C4-2B (cell line): Measurements from ENCODE around the gene SEZ6L.

Experiments used
- H3K27ac ChIP-seq: fragments of 450-650 bp; 2 replicates; pipeline ENCODE4 v1.5.1; 2017
- ZFX ChIP-seq: fragments of 450-650 bp; IDR thresholded peaks from 2 replicates; pipeline ENCODE4 v1.6.1; 2017
- TF ChIP-seq, protein P1 (sequence below): fragments of 450-650 bp; conservative IDR thresholded peaks from 2 replicates; pipeline ENCODE4 v1.5.1; 2017; ENCODE audit warnings: mild to moderate bottlenecking

SEZ6L gene

DNA sequence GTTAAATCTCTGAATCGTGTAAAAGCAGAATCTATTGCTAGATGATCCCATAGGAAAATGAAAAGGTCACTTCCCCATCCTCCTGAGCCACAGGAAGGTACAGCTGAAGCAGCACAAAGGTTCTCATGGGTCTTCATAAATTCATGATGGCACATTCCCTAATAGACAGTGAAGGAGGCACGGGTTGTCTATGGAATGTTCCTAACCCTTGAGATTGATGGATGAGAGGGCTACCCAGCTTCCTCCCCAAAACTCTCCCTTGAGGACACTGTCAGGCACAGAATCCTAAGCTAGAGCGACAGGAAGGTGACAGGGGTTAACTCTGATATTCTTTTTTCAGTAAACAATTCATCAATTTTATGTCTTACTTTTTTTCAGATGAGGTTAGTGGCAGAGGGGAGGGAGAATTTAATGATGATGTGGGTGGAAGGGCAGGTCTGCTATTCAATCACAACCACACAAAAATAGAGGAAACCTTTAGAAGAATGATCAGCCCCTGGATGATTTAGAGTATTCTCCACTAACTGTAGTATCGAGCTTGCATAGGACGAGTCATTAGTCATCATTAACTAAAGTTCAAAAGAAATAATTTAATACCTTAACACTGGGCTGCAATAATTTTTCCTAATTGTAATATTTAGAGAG lies 33.1 kb downstream of the SEZ6L start:
- no peak overlapping the region for H3K27ac ChIP-seq
- no peak for TF ChIP-seq ZFX

DNA sequence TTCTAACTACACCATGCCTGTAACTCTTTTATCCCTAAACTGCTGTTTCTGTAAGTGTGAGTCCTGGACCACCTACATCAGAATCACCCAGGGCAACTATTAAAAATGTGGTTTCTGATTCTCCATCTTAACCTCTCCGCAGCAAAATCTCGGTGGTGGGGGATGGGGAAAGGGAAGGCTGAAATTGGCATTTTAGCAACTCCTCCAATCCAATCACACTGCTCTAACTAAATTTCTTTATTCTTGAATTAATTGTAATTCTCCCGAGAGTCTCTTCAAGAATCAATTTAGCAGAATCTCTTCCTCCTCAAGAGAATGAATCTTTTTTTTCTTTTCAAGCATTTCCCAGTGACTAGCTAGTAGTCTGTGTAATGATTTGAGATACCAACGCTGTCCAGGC lies 36.2 kb downstream of the SEZ6L start:
- TF ChIP-seq, protein P1, sequence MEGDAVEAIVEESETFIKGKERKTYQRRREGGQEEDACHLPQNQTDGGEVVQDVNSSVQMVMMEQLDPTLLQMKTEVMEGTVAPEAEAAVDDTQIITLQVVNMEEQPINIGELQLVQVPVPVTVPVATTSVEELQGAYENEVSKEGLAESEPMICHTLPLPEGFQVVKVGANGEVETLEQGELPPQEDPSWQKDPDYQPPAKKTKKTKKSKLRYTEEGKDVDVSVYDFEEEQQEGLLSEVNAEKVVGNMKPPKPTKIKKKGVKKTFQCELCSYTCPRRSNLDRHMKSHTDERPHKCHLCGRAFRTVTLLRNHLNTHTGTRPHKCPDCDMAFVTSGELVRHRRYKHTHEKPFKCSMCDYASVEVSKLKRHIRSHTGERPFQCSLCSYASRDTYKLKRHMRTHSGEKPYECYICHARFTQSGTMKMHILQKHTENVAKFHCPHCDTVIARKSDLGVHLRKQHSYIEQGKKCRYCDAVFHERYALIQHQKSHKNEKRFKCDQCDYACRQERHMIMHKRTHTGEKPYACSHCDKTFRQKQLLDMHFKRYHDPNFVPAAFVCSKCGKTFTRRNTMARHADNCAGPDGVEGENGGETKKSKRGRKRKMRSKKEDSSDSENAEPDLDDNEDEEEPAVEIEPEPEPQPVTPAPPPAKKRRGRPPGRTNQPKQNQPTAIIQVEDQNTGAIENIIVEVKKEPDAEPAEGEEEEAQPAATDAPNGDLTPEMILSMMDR: no peak
- TF ChIP-seq ZFX: no peak
- no peak overlapping the region for H3K27ac ChIP-seq

DNA sequence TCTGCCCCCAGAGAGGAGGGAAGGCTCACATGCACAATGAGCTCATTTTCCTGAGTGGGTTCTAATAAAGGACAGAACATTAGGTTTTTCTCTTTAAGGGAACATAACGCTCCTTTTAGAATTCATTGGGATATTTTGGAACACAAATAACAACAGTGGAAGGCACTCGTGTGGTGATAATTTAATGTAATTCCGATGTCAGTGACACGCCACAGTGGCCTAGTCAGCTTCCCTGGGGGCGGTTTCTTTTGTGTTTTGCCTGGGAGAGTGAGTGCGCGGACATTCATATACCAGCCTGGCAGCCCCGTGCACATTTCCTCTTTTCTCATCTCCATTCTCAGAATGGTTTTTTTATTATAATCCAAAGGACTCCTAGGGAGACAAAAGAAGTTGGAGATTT lies 41.1 kb downstream of the SEZ6L start:
- H3K27ac ChIP-seq: no peak overlapping the region
- TF ChIP-seq, protein P1: no peak
- no peak for TF ChIP-seq ZFX

DNA sequence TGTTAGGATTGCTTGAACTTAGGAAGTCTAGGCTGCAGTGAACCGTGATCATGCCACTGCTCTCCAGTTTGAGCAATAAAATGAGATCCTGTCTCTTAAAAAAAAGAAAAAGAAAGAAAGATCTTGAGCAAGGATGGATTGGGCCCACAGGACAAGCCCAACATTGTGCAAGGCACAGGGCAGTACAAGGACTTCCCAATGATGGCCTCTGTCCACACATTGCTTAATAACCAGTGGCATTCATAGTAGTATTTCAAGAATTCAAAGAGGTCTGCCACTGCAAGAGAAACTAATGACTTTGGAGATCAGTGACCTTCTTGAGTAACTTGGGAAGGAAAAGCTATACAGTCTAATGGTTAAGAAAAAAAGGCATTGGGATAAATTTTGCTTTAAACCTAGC lies 44.6 kb downstream of the SEZ6L start:
- no peak for TF ChIP-seq ZFX
- TF ChIP-seq, protein P1: no peak

DNA sequence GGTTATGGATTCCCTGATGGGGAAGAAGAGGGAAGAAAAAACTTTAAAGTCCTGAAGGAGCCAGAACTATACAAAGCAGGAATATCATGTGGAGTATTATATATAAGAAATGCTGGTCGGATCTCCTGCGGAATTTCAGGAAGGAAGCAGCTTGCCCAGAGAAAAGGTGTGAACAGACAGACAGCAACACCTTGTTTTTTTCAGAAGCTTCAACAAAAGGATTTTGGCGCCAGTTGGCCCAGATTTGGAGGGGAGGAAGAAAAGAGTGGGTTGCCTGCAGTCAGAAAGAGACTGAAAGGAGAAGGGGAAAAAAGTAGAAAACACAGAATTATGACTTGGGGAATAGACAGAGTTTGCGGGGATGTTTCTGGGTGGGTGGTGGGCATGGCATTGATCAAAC lies 45.2 kb downstream of the SEZ6L start:
- TF ChIP-seq ZFX: no peak
- TF ChIP-seq, protein P1: no peak
- H3K27ac ChIP-seq: no peak overlapping the region

More for the DNA sequence above, 44.6 kb downstream of the SEZ6L start:
- H3K27ac ChIP-seq: no peak overlapping the region

DNA sequence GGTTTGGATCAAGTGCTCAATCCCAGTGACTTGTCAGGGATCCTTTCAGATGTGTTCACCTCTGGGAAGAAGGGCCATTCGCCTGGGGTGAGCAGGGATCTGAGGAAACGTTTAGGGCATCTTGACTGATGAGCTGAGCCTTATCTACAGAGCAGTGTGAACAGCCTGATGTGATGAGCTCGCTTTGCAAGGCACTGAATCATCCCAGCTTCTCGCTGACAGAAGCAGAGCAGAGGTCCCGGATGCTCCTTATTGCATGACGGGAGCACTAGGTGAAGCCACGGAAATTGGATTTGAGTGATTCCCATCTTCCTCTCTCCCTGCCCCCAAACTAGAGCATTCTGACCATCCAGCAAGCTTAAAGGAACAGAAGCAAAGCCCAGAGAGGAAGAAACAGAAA lies 46.5 kb downstream of the SEZ6L start:
- H3K27ac ChIP-seq: no peak overlapping the region
- no peak for TF ChIP-seq ZFX
- TF ChIP-seq, protein P1: no peak

DNA sequence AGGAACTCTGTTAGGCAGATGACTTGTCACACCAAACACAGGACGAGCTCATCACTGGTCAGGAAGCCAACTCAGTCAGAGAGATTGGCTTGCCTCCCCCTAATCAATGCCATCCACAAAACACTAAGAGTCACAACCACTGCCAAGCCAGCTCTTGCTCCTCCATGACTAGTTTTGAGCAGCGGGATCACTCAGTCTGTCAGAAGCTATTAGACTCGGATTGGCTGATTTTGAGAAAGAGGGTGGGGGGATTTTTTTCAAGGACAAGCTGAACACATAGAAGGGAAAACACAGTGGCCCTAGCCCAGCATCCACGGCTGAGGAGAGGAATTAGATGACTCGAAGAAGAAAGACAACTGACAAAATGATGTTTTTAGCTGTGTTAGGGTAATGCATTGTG lies 55.9 kb downstream of the SEZ6L start:
- H3K27ac ChIP-seq: no peak overlapping the region
- TF ChIP-seq, protein P1: no peak
- TF ChIP-seq ZFX: no peak
